LNCaP clone FGC (cell line): Measurements from ENCODE around the gene EDN2.

Source experiments
- DNase-seq: peaks from one replicate; pipeline ENCODE4 v3.0.0-alpha.2; 2011; ENCODE audit warnings: low read depth
- H3K4me3 ChIP-seq: 2 replicates; pipeline ENCODE4 v1.5.1; 2011; ENCODE audit warnings: mild to moderate bottlenecking, low read depth, low read length, control low read depth
- CTCF ChIP-seq: IDR thresholded peaks from 2 replicates; pipeline ENCODE4 v1.5.1; 2012; ENCODE audit warnings: mild to moderate bottlenecking; ENCODE audit not compliant: control insufficient read depth, insufficient read depth; ENCODE audit errors: extremely low read depth

Gene EDN2

GRCh38 chr1:41464885-41465284 is 19.6 kb downstream of the EDN2 start:
- TF ChIP-seq CTCF, result no peak
- H3K4me3 ChIP-seq, result no peak overlapping the region
- DNase-seq, result no peak

- no peak overlapping the region for H3K4me3 ChIP-seq
- TF ChIP-seq CTCF, result no peak
- no peak for DNase-seq
Measured at GRCh38 chr1:41463516-41463915, 21.0 kb downstream of the EDN2 start.

GRCh38 chr1:41462680-41463004 is 21.8 kb downstream of the EDN2 start:
- DNase-seq, result no peak
- no peak for TF ChIP-seq CTCF
- no peak overlapping the region for H3K4me3 ChIP-seq

GRCh38 chr1:41461790-41462679 is 22.4 kb downstream of the EDN2 start:
- H3K4me3 ChIP-seq, result no peak overlapping the region
- TF ChIP-seq CTCF, result no peak
- DNase-seq, result no peak

- TF ChIP-seq CTCF, result no peak
- DNase-seq, result no peak
- no peak overlapping the region for H3K4me3 ChIP-seq
Measured at GRCh38 chr1:41456847-41457540, 27.5 kb downstream of the EDN2 start.

GRCh38 chr1:41455479-41456332 is 28.8 kb downstream of the EDN2 start:
- DNase-seq, result no peak
- H3K4me3 ChIP-seq, result no peak overlapping the region
- TF ChIP-seq CTCF, result no peak
